Mesenchymal stem cell (in vitro differentiated cells and primary cell): ENCODE measurements around the gene VWA8.
A peak's percentile ranks its signal among the peaks of the same experiment; 100 is the strongest.
"Not testable (repeated sequence)": the region's sequence is repeated elsewhere in the genome, so short reads cannot be mapped to it uniquely, and the experiment has no call there.

Experiments used
- DNase-seq: peaks from one replicate; pipeline ENCODE4 v3.0.0-alpha.2; 2013
- H2AFZ ChIP-seq: one replicate; pipeline ENCODE4 v1.6.1; 2013; ENCODE audit warnings: low read depth, mild to moderate bottlenecking, control low read depth, inconsistent platforms, low read length, moderate library complexity
- H2AK5ac ChIP-seq: 2 replicates; pipeline ENCODE4 v1.6.1; 2013; ENCODE audit warnings: low read length, moderate library complexity, mild to moderate bottlenecking, inconsistent platforms; ENCODE audit not compliant: severe bottlenecking
- H2BK120ac ChIP-seq: one replicate; pipeline ENCODE4 v1.6.1; 2013; ENCODE audit warnings: low read depth, mild to moderate bottlenecking, inconsistent platforms, low read length, moderate library complexity
- H2BK12ac ChIP-seq, 2 experiments: one replicate each; pipeline ENCODE4 v1.6.1; 2013; ENCODE audit warnings: inconsistent platforms in 2 of 2, low read length in 2 of 2, mild to moderate bottlenecking in 2 of 2, moderate library complexity in 2 of 2, control low read depth in 1 of 2
- H2BK15ac ChIP-seq: one replicate; pipeline ENCODE4 v1.6.1; 2013; ENCODE audit warnings: mild to moderate bottlenecking, low read depth, inconsistent platforms; ENCODE audit not compliant: poor library complexity, severe bottlenecking
- H2BK5ac ChIP-seq: 2 replicates; pipeline ENCODE4 v1.6.1; 2013; ENCODE audit warnings: low read depth, mild to moderate bottlenecking, low read length, control low read depth, inconsistent platforms; ENCODE audit not compliant: poor library complexity, severe bottlenecking
- H3K14ac ChIP-seq, 2 experiments: one replicate each; pipeline ENCODE4 v1.6.1; 2013; ENCODE audit warnings: inconsistent platforms in 2 of 2, low read length in 2 of 2, control low read depth in 1 of 2, mild to moderate bottlenecking in 1 of 2, moderate library complexity in 1 of 2
- H3K18ac ChIP-seq, 2 experiments: one replicate each; pipeline ENCODE4 v1.6.1; 2013; ENCODE audit warnings: inconsistent platforms in 2 of 2, low read length in 2 of 2, control low read depth in 1 of 2, low read depth in 1 of 2, mild to moderate bottlenecking in 1 of 2
- H3K23ac ChIP-seq, 2 experiments: one replicate each; pipeline ENCODE4 v1.6.1; 2013; ENCODE audit warnings: inconsistent platforms in 2 of 2, low read length in 2 of 2, mild to moderate bottlenecking in 2 of 2, moderate library complexity in 2 of 2, control low read depth in 1 of 2
- H3K27ac ChIP-seq: 2 replicates; pipeline ENCODE4 v1.5.1; 2013; ENCODE audit warnings: mild to moderate bottlenecking, moderate library complexity, low read length, control low read depth, inconsistent platforms; ENCODE audit not compliant: poor library complexity, severe bottlenecking
- H3K27me3 ChIP-seq, 2 experiments: 2 replicates each; pipeline versions ENCODE4 v1.6.1 to v1.7.0; 2013; ENCODE audit warnings: low read length in 2 of 2, mild to moderate bottlenecking in 2 of 2, moderate library complexity in 2 of 2, control low read depth in 1 of 2, inconsistent platforms in 1 of 2; ENCODE audit not compliant: control insufficient read depth in 1 of 2, insufficient read depth in 1 of 2
- H3K36me3 ChIP-seq, 2 experiments: 2 replicates each; pipeline versions ENCODE4 v1.6.1 to v1.7.0; 2013; ENCODE audit warnings: low read length in 2 of 2, control low read depth in 1 of 2, inconsistent platforms in 1 of 2, low read depth in 1 of 2, mild to moderate bottlenecking in 1 of 2; ENCODE audit not compliant: insufficient read depth in 2 of 2, control insufficient read depth in 1 of 2
- H3K4ac ChIP-seq, 2 experiments: one replicate each; pipeline ENCODE4 v1.6.1; 2013; ENCODE audit warnings: inconsistent platforms in 2 of 2, low read length in 2 of 2, mild to moderate bottlenecking in 2 of 2, moderate library complexity in 2 of 2, control low read depth in 1 of 2, low read depth in 1 of 2
- H3K4me1 ChIP-seq: 2 replicates; pipeline ENCODE4 v1.6.1; 2013; ENCODE audit warnings: low read depth, low read length, control low read depth; ENCODE audit not compliant: control insufficient read depth, insufficient read depth
- H3K4me2 ChIP-seq: 2 replicates; pipeline ENCODE4 v1.6.1; 2013; ENCODE audit warnings: low read length, mild to moderate bottlenecking, inconsistent platforms; ENCODE audit not compliant: poor library complexity, severe bottlenecking
- H3K4me3 ChIP-seq, 2 experiments: 2 replicates each; pipeline versions ENCODE4 v1.5.1 to v1.7.0; 2013; ENCODE audit warnings: low read length in 2 of 2, mild to moderate bottlenecking in 2 of 2, control low read depth in 1 of 2, low read depth in 1 of 2; ENCODE audit not compliant: insufficient read depth in 1 of 2
- H3K79me1 ChIP-seq: replicated peaks from 2 replicates; pipeline ENCODE4 v1.6.1; 2013; ENCODE audit warnings: mild to moderate bottlenecking, control low read depth, low read length, inconsistent platforms; ENCODE audit not compliant: poor library complexity, severe bottlenecking
- H3K9ac ChIP-seq: 2 replicates; pipeline ENCODE4 v1.7.0; 2013; ENCODE audit warnings: mild to moderate bottlenecking, low read length, moderate library complexity
- H3K9me3 ChIP-seq: 2 replicates; pipeline ENCODE4 v1.7.0; 2013; ENCODE audit warnings: mild to moderate bottlenecking, low read length; ENCODE audit not compliant: control insufficient read depth
- H4K8ac ChIP-seq: one replicate; pipeline ENCODE4 v1.6.1; 2013; ENCODE audit warnings: inconsistent platforms, mild to moderate bottlenecking, low read length, moderate library complexity
- H4K91ac ChIP-seq: one replicate; pipeline ENCODE4 v1.6.1; 2013; ENCODE audit warnings: mild to moderate bottlenecking, low read length, inconsistent platforms
- WGBS: methylation state at CpG from one replicate; pipeline ENCODE4 v1.1.7; 2013; ENCODE audit warnings: mixed read lengths; 5-methylcytosine and 5-hydroxymethylcytosine counted together

The VWA8 gene

GRCh38 chr13:41546372-41547190 lies 414.3 kb downstream of the VWA8 start:
- no peaks in the 10 kb centered on the region for H3K36me3 ChIP-seq
- H2AK5ac ChIP-seq: peak overlapping the region; percentile 23
- no peak overlapping the region for H2BK12ac ChIP-seq
- H3K4ac ChIP-seq: peak overlapping the region in 1 of 2 experiments; percentile 30
- no peak overlapping the region for H2BK120ac ChIP-seq
- no peak overlapping the region for H3K23ac ChIP-seq
- no peak overlapping the region for H2BK5ac ChIP-seq
- no peak overlapping the region for H3K14ac ChIP-seq
- H4K8ac ChIP-seq: no peak overlapping the region
- H3K18ac ChIP-seq: peak overlapping the region in 1 of 2 experiments; percentile 9
- no peak overlapping the region for H2BK15ac ChIP-seq
- WGBS: 66% methylated on average over 13 of the region's 14 CpGs
- no peaks in the 10 kb centered on the region for H3K27me3 ChIP-seq
- peaks cover 3% of the 10 kb centered on the region for H3K9me3 ChIP-seq
- H3K27ac ChIP-seq: peak overlapping the region; percentile 4
- peaks cover 32% of the 10 kb centered on the region for H3K4me1 ChIP-seq
- H3K9ac ChIP-seq: no peak overlapping the region
- H4K91ac ChIP-seq: peak overlapping the region; percentile 67
- peak; percentile 92 for DNase-seq
- H3K4me2 ChIP-seq: no peak overlapping the region
- H3K79me1 ChIP-seq: no peaks in the 10 kb centered on the region
- H3K4me3 ChIP-seq: no peak overlapping the region
- H2AFZ ChIP-seq: no peak overlapping the region

- H3K18ac ChIP-seq: no peak overlapping the region
- no peak overlapping the region for H2AK5ac ChIP-seq
- H3K27ac ChIP-seq: no peak overlapping the region
- no peaks in the 10 kb centered on the region for H3K27me3 ChIP-seq
- no peak overlapping the region for H2BK5ac ChIP-seq
- no peak overlapping the region for H2AFZ ChIP-seq
- no peak overlapping the region for H2BK15ac ChIP-seq
- no peak overlapping the region for H3K9ac ChIP-seq
- H4K91ac ChIP-seq: no peak overlapping the region
- H3K4me1 ChIP-seq: peaks cover 32% of the 10 kb centered on the region
- no peak for DNase-seq
- H2BK120ac ChIP-seq: no peak overlapping the region
- no peak overlapping the region for H3K4me3 ChIP-seq
- no peak overlapping the region for H3K14ac ChIP-seq
- no peak overlapping the region for H3K4me2 ChIP-seq
- H3K9me3 ChIP-seq: peaks cover 3% of the 10 kb centered on the region
- no peak overlapping the region for H2BK12ac ChIP-seq
- H3K36me3 ChIP-seq: no peaks in the 10 kb centered on the region
- no peak overlapping the region for H3K23ac ChIP-seq
- no peaks in the 10 kb centered on the region for H3K79me1 ChIP-seq
- no peak overlapping the region for H3K4ac ChIP-seq
- 42% methylated on average over 2 of the region's 3 CpGs for WGBS
- no peak overlapping the region for H4K8ac ChIP-seq
These were observed 415.5 kb downstream of the VWA8 start for GRCh38 chr13:41545432-41545707.

- no peak overlapping the region for H3K4me3 ChIP-seq
- 95% methylated on average over 7 of the region's 7 CpGs for WGBS
These were observed 417.1 kb downstream of the VWA8 start for GRCh38 chr13:41543664-41544300.

GRCh38 chr13:41542799-41543198 lies 418.1 kb downstream of the VWA8 start:
- H3K27me3 ChIP-seq, H3K23ac ChIP-seq, H3K4me2 ChIP-seq, H3K36me3 ChIP-seq, H2BK15ac ChIP-seq, H3K4me3 ChIP-seq, DNase-seq, H4K91ac ChIP-seq, H3K27ac ChIP-seq, H3K9ac ChIP-seq, H3K79me1 ChIP-seq, H2BK5ac ChIP-seq, H2BK120ac ChIP-seq, H2AK5ac ChIP-seq, H3K14ac ChIP-seq, H2AFZ ChIP-seq, H3K18ac ChIP-seq, H2BK12ac ChIP-seq, H4K8ac ChIP-seq, H3K4ac ChIP-seq, H3K9me3 ChIP-seq: not testable (repeated sequence)
- 100% methylated on average over 2 of the region's 3 CpGs for WGBS
- H3K4me1 ChIP-seq: peaks cover 32% of the 10 kb centered on the region

More at GRCh38 chr13:41543664-41544300, 417.1 kb downstream of the VWA8 start:
- H2AK5ac ChIP-seq: no peak overlapping the region
- no peak overlapping the region for H3K9ac ChIP-seq
- no peak overlapping the region for H3K4me2 ChIP-seq
- H2AFZ ChIP-seq: no peak overlapping the region
- H4K91ac ChIP-seq: no peak overlapping the region
- H3K27ac ChIP-seq: peak overlapping the region; percentile 0
- no peaks in the 10 kb centered on the region for H3K36me3 ChIP-seq
- H4K8ac ChIP-seq: no peak overlapping the region
- H2BK120ac ChIP-seq: no peak overlapping the region
- H3K18ac ChIP-seq: no peak overlapping the region
- H3K79me1 ChIP-seq: no peaks in the 10 kb centered on the region
- DNase-seq: no peak
- no peak overlapping the region for H3K23ac ChIP-seq
- no peak overlapping the region for H2BK5ac ChIP-seq
- H3K27me3 ChIP-seq: no peaks in the 10 kb centered on the region
- no peak overlapping the region for H3K14ac ChIP-seq
- peaks cover 32% of the 10 kb centered on the region for H3K4me1 ChIP-seq
- H2BK15ac ChIP-seq: no peak overlapping the region
- H3K9me3 ChIP-seq: peaks cover 3% of the 10 kb centered on the region
- no peak overlapping the region for H3K4ac ChIP-seq
- no peak overlapping the region for H2BK12ac ChIP-seq
